Thyroid gland (tissue), 4 donors: Measurements from ENCODE around the gene ZNF14. TPM values are rescaled to one million over a fixed set of nuclear protein-coding genes. Genes with fewer than 3 reads are reported as not detected.
A peak's percentile ranks its signal among the peaks of the same experiment; 100 is the strongest.
"Not testable (repeated sequence)": the region's sequence is repeated elsewhere in the genome, so short reads cannot be mapped to it uniquely, and the experiment has no call there.

Source experiments
- DNase-seq, 2 donors: peaks; one replicate each; pipeline ENCODE4 v3.0.0-alpha.2; 2019
- H3K27ac ChIP-seq, 3 donors: fragments of 200-600 bp; sonication (generic); 1 replicate in 2 of 3; 2 replicates in 1 of 3; pipeline ENCODE4 v1.5.1; 2016 to 2019; ENCODE audit warnings: mild to moderate bottlenecking in 1 of 3, moderate library complexity in 1 of 3
- H3K27me3 ChIP-seq: fragments of 200-600 bp; sonication (generic); one replicate; pipeline ENCODE4 v1.5.1; 2019
- H3K36me3 ChIP-seq, 2 donors: fragments of 200-600 bp; sonication (generic); one replicate each; pipeline ENCODE4 v1.5.1; 2016 to 2019
- H3K4me1 ChIP-seq, 2 donors: fragments of 200-600 bp; sonication (generic); one replicate each; pipeline ENCODE4 v1.5.1; 2017 to 2019
- H3K4me3 ChIP-seq, 3 donors: fragments of 200-600 bp; sonication (generic); replicated peaks in 1 of 3; 1 replicate in 2 of 3; 2 replicates in 1 of 3; pipeline ENCODE4 v1.5.1; 2016; ENCODE audit warnings: mild to moderate bottlenecking in 1 of 3
- H3K9me3 ChIP-seq: fragments of 200-600 bp; sonication (generic); one replicate; pipeline ENCODE4 v1.5.1; 2017
- CTCF ChIP-seq, 6 experiments: fragments of 200-600 bp in 3 of 6; fragments of 450-650 bp in 3 of 6; sonication (generic) in 3 of 6; IDR thresholded peaks; one replicate each; pipeline ENCODE4 v1.5.1; 2016 to 2019; ENCODE audit warnings: antibody characterized with exemption in 6 of 6, mild to moderate bottlenecking in 2 of 6, inconsistent platforms in 1 of 6, moderate library complexity in 1 of 6
- POLR2A ChIP-seq, 2 donors: fragments of 450-650 bp; IDR thresholded peaks; one replicate each; pipeline ENCODE4 v1.6.1; 2017; ENCODE audit warnings: antibody characterized with exemption in 2 of 2, mild to moderate bottlenecking in 2 of 2, moderate library complexity in 1 of 2
- WGBS, 2 donors: methylation state at CpG; one replicate each; pipeline ENCODE4 v1.1.5; 2017; 5-methylcytosine and 5-hydroxymethylcytosine counted together
- intact Hi-C: fragments of 100-400 bp; cut with DNase I; formaldehyde crosslinking; loops from one replicate; pipeline ENCODE4 v1.15.1; 2023
- total RNA-seq, 4 donors: library from RNA; depleted of rRNA; stranded (reverse); fragments of >200 nt; gene quantifications; one replicate each; pipeline ENCODE4 v1.2.3, GENCODE V29; 2016

ZNF14 gene
- total RNA-seq, 4 donors from 2014 or later, result 13.8 to 21.1 (median 17.7) TPM

DNA sequence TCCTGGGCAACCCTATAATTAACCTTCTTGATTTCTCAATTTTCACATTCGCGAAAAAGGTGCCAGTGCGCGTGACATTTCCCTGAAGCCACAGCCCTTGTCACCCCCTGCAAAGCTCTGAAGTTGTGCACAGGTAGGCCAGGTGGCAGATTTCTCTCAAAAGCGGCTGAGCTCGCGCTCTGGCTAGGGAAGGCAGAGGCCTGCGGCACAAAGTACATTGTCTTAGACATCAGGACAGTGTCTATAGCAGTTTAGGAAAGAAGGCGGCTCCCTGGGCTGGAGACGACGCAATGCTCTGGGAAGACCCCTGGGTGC, 42.9 kb upstream of the ZNF14 start:
- Histone ChIP-seq H3K4me3 (peak overlapping the region; percentile 15 to 76 (median 61)), H3K27ac (peak overlapping the region; percentile 39 to 74 (median 59)), H3K36me3 (no peaks in the 10 kb centered on the region), H3K9me3 (no peaks in the 10 kb centered on the region), H3K27me3 (no peaks in the 10 kb centered on the region), H3K4me1 (peaks cover 15 to 16% of the 10 kb centered on the region in 2 donors)
- WGBS, 2 donors, result 0 to 1% methylated on average over 9 to 11 of the region's 11 CpGs
- no peak for DNase-seq
- TF ChIP-seq CTCF (IDR thresholded peaks at IDR 0.05) (no peak), POLR2A (IDR thresholded peaks at IDR 0.05) (no peak)
- intact Hi-C loops, result loop anchor here (2.0 kb wide), 1 partner anchor 45 kb away; the partner anchor contains the start of gene ZNF506

DNA sequence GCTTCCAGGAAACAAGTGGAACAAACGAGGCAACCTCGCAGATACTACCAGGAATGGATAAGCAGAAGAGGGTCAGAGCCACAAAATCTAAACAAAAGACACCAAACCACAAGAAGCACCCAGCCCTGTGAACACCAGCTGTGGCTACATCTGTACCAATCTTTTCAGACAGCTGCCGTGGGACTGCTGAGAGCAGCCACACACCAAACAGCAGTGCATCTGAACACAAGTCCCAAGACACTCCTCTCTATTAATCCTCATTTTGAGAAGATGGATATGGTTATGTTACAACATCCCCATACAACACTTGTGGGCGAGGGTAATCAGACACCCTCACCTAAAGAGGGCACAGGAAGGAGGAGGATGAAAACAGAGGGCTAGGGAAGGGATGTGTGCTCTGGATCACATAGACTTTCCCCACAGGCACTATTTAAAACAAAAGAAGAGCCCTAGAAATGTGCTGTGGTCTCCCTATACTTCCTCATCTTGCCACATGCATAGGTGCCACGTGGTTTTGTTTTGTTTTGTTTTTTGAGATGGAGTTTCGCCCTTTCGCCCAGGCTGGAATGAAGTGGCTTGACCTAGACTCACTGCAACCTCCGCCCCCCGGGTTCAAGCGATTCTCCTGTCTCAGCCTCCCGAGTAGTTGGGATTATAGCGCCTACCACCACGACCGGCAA, 41.6 kb upstream of the ZNF14 start:
- intact Hi-C loops, result no loop called here
- H3K27me3 ChIP-seq, result no peaks in the 10 kb centered on the region
- DNase-seq, result no peak
- no peaks in the 10 kb centered on the region for H3K36me3 ChIP-seq
- 90 to 91% methylated on average over 14 of the region's 14 CpGs for WGBS, 2 donors
- peaks cover 15 to 16% of the 10 kb centered on the region in 2 donors for H3K4me1 ChIP-seq
- H3K4me3 ChIP-seq, result no peak overlapping the region
- TF ChIP-seq POLR2A (IDR thresholded peaks at IDR 0.05), result no peak
- TF ChIP-seq CTCF (IDR thresholded peaks at IDR 0.05), result no peak
- no peak overlapping the region for H3K27ac ChIP-seq
- H3K9me3 ChIP-seq, result no peaks in the 10 kb centered on the region

DNA sequence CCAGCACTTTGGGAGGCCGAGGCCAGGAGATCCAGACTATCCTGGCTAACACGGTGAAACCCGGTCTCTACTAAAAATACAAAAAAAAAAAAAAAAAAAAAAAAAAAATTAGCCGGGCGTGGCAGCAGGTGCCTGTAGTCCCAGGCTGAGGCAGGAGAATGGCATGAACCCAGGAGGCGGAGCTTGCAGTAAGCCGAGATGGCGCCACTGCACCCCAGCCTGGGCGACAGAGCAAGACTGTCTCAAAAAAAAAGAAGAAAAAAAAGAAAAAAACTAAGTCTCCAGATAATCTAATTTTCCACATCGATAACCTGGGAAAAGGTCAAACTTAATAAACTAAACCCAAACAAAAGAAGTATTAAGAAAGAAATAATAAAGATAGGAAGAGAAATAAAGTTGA, 39.1 kb upstream of the ZNF14 start:
- H3K9me3 ChIP-seq, intact Hi-C loops, H3K4me1 ChIP-seq, H3K4me3 ChIP-seq, H3K36me3 ChIP-seq, H3K27me3 ChIP-seq: not testable (repeated sequence)
- 71 to 75% methylated on average over 10 of the region's 10 CpGs for WGBS, 2 donors
- DNase-seq, result peak; percentile 64 to 69
- H3K27ac ChIP-seq, result peak overlapping the region in 2 of 3 donors; percentile 37 to 40

GRCh38 chr19:19769971-19770370, 37.1 kb upstream of the ZNF14 start:
- H3K4me1 ChIP-seq, result not testable (repeated sequence)

DNA sequence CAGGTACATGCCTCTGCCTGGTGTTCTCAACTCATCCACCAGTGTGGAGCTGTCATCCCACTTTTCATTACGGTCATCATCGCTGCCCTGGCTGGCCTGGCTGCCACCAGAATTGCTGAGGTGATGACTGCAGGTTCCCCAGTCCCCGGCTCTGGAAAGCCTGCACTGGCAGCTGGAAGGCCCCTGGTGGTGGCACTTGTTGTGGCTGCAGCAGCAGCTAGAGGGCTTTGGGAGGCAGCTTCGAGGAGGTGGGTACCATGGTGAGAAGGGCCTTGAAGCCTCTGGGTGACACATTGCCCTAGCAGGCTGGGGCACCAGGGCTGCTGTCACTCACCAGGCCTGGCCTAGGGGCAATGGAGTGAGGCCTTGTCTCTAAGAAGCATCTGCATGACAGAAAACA, 25.3 kb upstream of the ZNF14 start:
- intact Hi-C loops, result no loop called here
- Histone ChIP-seq H3K36me3 (no peaks in the 10 kb centered on the region), H3K27ac (no peak overlapping the region), H3K4me3 (no peak overlapping the region), H3K9me3 (no peaks in the 10 kb centered on the region), H3K4me1 (peaks cover 8 to 10% of the 10 kb centered on the region in 2 donors), H3K27me3 (no peaks in the 10 kb centered on the region)
- DNase-seq, result no peak
- TF ChIP-seq CTCF (IDR thresholded peaks at IDR 0.05), result no peak
- no peak for TF ChIP-seq POLR2A (IDR thresholded peaks at IDR 0.05)
- 94% methylated on average over 4 of the region's 4 CpGs; no CpG with 5 or more reads in 1 of the 2 donors for WGBS, 2 donors

More at GRCh38 chr19:19769971-19770370, 37.1 kb upstream of the ZNF14 start:
- H3K27ac ChIP-seq, intact Hi-C loops, DNase-seq, H3K36me3 ChIP-seq, H3K9me3 ChIP-seq, H3K4me3 ChIP-seq, H3K27me3 ChIP-seq: not testable (repeated sequence)
- 96 to 97% methylated on average over 14 to 25 of the region's 28 CpGs for WGBS, 2 donors

DNA sequence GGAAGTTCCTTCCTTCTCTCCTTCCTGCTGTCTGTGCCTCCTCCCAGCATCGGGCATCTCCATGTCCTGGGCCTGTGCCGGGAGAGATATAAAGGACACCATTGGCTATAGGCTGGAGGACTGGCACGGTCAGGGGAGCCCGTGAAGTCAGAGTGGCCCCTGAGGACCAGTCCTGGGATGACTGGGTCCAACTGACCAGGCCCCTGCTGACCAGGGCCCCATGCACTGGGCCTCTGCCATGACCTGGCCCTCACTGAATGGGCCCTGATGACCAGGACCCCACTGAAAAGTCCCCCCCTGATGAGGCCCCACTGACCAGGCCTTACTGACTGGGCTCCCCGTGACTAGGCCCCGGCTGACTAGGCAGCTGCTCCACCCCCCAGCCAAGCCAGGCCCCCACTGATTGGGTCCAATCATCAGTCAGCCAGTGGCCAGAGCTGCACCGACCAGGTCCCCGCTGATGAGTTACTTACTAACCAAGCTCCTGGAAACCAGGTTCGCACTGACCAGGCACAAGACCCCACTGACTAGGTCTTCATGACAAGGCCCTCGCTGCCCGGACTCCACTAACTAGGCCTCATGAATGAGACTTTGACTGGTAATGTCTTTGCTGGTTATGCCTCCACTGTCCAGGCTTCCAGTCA, 20.0 kb upstream of the ZNF14 start:
- H3K4me3 ChIP-seq, result no peak overlapping the region
- TF ChIP-seq CTCF (IDR thresholded peaks at IDR 0.05), result no peak
- no peaks in the 10 kb centered on the region for H3K4me1 ChIP-seq
- no peaks in the 10 kb centered on the region for H3K9me3 ChIP-seq
- DNase-seq, result no peak
- intact Hi-C loops, result no loop called here
- WGBS, 2 donors, result 96 to 97% methylated on average over 8 to 9 of the region's 11 CpGs
- no peaks in the 10 kb centered on the region for H3K27me3 ChIP-seq
- no peak overlapping the region for H3K27ac ChIP-seq
- H3K36me3 ChIP-seq, result no peaks in the 10 kb centered on the region
